ENCODE measurements around the gene KCNA4.

DNA sequence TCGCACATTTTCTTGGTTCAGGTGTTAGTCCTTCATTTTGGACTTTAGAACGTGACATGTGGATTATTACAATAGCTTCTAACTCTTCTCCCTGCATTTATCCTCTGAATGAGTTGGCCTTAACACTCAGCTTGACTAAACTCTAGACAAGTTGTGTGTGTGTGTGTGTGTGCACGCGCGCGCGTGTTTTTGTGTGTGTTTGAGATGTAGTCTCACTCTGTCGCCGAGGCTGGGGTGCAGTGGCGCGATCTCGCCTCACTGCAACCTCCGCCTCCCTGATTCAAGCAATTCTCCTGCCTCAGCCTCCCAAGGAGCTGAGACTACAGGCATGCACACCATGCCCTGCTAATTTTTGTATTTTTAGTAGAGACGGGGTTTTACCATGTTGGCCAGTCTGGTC, 24.3 kb upstream of the KCNA4 start:
- TF ChIP-seq, protein P1, sequence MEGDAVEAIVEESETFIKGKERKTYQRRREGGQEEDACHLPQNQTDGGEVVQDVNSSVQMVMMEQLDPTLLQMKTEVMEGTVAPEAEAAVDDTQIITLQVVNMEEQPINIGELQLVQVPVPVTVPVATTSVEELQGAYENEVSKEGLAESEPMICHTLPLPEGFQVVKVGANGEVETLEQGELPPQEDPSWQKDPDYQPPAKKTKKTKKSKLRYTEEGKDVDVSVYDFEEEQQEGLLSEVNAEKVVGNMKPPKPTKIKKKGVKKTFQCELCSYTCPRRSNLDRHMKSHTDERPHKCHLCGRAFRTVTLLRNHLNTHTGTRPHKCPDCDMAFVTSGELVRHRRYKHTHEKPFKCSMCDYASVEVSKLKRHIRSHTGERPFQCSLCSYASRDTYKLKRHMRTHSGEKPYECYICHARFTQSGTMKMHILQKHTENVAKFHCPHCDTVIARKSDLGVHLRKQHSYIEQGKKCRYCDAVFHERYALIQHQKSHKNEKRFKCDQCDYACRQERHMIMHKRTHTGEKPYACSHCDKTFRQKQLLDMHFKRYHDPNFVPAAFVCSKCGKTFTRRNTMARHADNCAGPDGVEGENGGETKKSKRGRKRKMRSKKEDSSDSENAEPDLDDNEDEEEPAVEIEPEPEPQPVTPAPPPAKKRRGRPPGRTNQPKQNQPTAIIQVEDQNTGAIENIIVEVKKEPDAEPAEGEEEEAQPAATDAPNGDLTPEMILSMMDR (IDR thresholded peaks at IDR 0.05), result no peak
- TF ChIP-seq POLR2A (IDR thresholded peaks at IDR 0.05), result no peak
